ENCODE measurements around the gene FILIP1.

The FILIP1 gene

GRCh38 chr6:75528423-75528822, 34.8 kb upstream of the FILIP1 start:
- H3K27ac ChIP-seq: no peak overlapping the region
- TF ChIP-seq CTCF (conservative IDR thresholded peaks at IDR 0.05) (no peak), ZFX (IDR thresholded peaks at IDR 0.05) (no peak)

DNA sequence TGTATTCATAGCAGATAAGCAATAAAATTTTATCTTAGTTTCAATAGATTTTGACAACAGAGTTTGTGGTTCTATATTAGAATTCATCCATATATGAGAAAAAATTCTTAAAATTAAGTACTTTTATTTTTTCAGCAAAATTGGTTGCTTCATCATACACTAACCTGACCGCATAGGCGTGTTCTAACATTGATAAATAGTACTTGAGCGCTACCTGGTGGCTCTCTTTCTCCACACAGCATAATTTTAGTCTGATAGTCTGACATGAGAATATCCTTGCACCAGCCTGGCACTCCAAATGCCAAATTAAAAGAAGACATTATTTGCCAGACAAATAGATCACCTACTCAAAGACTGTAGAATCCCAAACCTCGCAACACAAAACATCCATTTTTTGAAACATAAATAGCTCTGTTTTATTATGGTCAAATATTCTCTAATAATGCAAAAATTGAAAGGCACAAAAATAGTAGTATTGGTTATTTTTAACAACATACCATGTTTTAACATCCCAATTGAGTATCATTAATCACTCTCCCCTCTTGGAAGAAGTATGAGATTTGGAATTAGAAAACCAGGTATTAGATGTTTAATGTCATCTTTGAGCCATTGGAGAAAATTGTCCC, 33.0 kb upstream of the FILIP1 start:
- peak; percentile 78 for TF ChIP-seq CTCF (conservative IDR thresholded peaks at IDR 0.05)
- TF ChIP-seq ZFX (IDR thresholded peaks at IDR 0.05): no peak
- H3K27ac ChIP-seq: no peak overlapping the region

DNA sequence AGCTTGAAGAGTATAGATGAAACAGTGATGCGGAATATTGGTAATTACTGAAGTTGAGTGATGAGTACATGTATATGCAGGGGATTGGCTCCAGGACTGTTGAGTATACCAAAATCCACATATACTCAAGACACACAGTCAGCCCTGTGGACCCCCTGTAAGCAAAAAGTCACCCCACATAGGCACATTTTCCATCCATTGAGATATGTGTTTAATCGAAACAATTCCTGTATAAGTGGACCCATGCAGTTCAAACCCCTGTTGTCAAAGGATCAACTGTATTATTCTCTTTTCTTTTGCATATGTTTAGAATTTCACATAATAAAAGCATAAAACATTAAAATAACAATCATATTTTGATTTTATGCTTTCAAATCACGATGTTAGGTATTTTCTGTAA, 32.1 kb upstream of the FILIP1 start:
- H3K27ac ChIP-seq: no peak overlapping the region
- no peak for TF ChIP-seq CTCF (conservative IDR thresholded peaks at IDR 0.05)
- no peak for TF ChIP-seq ZFX (IDR thresholded peaks at IDR 0.05)

DNA sequence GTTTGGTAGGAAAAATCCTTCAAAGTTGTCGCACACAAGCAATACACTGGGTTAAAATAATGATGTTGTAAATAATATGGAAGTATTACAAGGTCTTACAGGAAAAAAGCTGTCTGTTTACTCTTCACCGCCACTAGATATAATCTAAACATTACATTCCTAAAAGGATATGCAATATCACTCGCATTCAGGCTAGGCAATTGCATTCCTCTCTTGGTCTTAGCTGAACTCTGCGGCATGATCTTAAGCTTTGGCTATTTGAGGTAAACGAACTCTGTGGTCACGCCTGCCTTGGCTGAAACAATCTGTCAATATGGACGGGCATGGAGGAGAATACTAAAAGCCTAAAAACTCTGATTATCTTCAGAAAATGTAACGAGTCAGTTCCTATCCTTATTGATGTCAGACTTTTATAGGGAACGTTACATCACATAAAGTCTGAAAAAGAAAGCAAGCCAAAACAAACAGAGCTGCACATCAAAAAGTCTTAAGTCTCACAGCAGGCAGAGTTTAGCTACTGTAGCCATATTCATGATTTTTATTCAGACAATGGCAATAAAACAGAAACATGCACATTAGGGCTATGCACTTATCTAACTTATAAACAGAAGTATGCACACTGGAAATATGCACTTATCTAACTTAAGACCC, 30.8 kb upstream of the FILIP1 start:
- no peak for TF ChIP-seq CTCF (conservative IDR thresholded peaks at IDR 0.05)
- no peak for TF ChIP-seq ZFX (IDR thresholded peaks at IDR 0.05)
- peak overlapping the region; percentile 54; the same call in 1 of the 2 replicates for H3K27ac ChIP-seq

DNA sequence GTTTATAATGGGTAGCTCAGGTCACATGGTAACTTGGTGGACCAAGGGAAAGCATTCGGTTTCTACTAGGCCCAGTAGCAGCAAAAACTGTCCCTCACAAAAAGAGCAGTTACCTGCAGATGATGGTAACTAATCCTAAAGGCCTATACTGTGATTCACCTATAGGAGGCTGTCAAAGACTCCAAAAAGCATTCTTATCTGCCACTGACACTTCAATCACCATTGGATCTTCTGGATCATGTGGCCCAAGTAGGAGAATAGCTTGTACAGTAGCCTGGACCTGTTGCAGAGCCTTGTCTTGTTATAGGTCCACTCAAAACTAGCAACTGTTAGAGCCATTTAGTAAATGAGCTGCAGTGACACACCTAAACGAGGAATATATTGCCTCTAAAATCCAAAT, 23.2 kb upstream of the FILIP1 start:
- TF ChIP-seq CTCF (conservative IDR thresholded peaks at IDR 0.05): no peak
- TF ChIP-seq ZFX (IDR thresholded peaks at IDR 0.05): no peak
- H3K27ac ChIP-seq: no peak overlapping the region

DNA sequence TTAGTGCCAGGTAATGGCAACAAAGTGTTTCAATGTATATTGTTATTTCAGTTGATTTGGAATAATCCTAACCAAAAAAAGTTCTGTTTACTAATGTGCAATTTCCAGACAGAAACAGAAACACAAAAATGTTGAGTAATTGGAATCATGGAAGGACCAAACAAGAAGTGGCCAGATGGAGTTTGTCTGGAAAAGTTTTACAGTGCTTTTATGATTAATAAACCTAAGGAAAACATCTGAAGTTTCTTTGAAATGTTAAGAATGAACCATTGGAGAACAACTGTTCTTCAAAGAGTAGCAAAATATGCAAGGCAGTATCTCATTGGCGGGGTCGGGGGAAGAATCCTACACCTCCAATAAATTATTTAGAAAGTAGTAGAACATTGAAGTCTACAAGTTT, 19.0 kb upstream of the FILIP1 start:
- TF ChIP-seq ZFX (IDR thresholded peaks at IDR 0.05) (no peak), CTCF (conservative IDR thresholded peaks at IDR 0.05) (no peak)
- no peak overlapping the region for H3K27ac ChIP-seq

DNA sequence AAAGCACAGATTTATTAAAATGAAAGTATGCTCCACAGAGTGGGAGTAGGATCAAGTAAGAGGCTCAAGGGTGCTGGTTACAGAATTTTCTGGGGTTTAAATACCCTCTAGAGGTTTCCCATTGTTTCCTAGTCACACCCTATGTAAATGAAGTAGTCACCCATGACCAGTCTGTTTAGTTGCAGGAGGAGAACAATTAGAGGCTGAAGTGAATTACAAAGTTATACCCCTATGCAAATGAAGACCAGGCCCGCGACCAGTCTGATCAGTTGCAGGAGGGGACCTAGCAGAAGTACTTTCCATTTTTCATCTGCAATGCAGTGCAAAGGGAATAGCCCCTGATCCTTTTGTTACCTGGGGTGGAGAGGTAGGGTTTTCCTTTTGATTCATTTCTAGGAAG, 11.8 kb upstream of the FILIP1 start:
- TF ChIP-seq ZFX (IDR thresholded peaks at IDR 0.05) (no peak), CTCF (conservative IDR thresholded peaks at IDR 0.05) (no peak)
- H3K27ac ChIP-seq: no peak overlapping the region
